Thymus (tissue), 11 donors: Measurements from ENCODE around the gene LILRA2. TPM values are rescaled to one million over a fixed set of nuclear protein-coding genes. Genes with fewer than 3 reads are reported as not detected.
"Not testable (repeated sequence)": the region's sequence is repeated elsewhere in the genome, so short reads cannot be mapped to it uniquely, and the experiment has no call there.

ENCODE experiments used
- DNase-seq, 9 donors: peaks; one replicate each; pipeline ENCODE4 v3.0.0-alpha.2; 2013; ENCODE audit warnings: low spot score in 9 of 9, low read depth in 6 of 9, missing footprints in 1 of 9
- H3K27ac ChIP-seq, 2 donors: one replicate each; pipeline ENCODE4 v1.5.1; 2013; ENCODE audit warnings: control low read depth in 1 of 2, low read depth in 1 of 2, low read length in 1 of 2, mild to moderate bottlenecking in 1 of 2, moderate library complexity in 1 of 2
- H3K27me3 ChIP-seq, 2 donors: one replicate each; pipeline ENCODE4 v1.5.1; 2013; ENCODE audit warnings: low read length in 1 of 2; ENCODE audit not compliant: control insufficient read depth in 2 of 2, insufficient read depth in 1 of 2
- H3K36me3 ChIP-seq, 2 donors: one replicate each; pipeline ENCODE4 v1.5.1; 2013; ENCODE audit warnings: low read length in 1 of 2, mild to moderate bottlenecking in 1 of 2, moderate library complexity in 1 of 2; ENCODE audit not compliant: control insufficient read depth in 2 of 2, insufficient read depth in 2 of 2
- H3K4me1 ChIP-seq, 2 donors: one replicate each; pipeline ENCODE4 v1.5.1; 2013; ENCODE audit warnings: low read length in 2 of 2; ENCODE audit not compliant: control insufficient read depth in 2 of 2, insufficient read depth in 2 of 2
- H3K4me3 ChIP-seq, 2 donors: one replicate each; pipeline ENCODE4 v1.5.1; 2013; ENCODE audit warnings: low read length in 2 of 2, control low read depth in 1 of 2, mild to moderate bottlenecking in 1 of 2
- H3K9me3 ChIP-seq, 2 donors: one replicate each; pipeline ENCODE4 v1.5.1; 2013; ENCODE audit warnings: low read length in 1 of 2, mild to moderate bottlenecking in 1 of 2; ENCODE audit not compliant: control insufficient read depth in 2 of 2, insufficient read depth in 1 of 2
- WGBS: extraction: QIAGEN DNeasy Blood & Tissue Kit; methylation state at CpG from one replicate; pipeline ENCODE4 v1.1.7; 2013; 5-methylcytosine and 5-hydroxymethylcytosine counted together
- polyA plus RNA-seq: library from polyadenylated mRNA; stranded (reverse); fragments of 200-250 nt; gene quantifications from one replicate; pipeline ENCODE4 v1.2.3, GENCODE V29; 2013
- total RNA-seq: library from RNA; stranded (reverse); fragments of 120-200 nt; gene quantifications from one replicate; pipeline ENCODE4 v1.2.4, GENCODE V29; 2013
- donor health status: healthy.

LILRA2 gene
- total and polyA plus RNA-seq, 2 donors: 1.3 to 3.2 TPM

GRCh38 chr19:54630262-54630661 lies 56.7 kb downstream of the LILRA2 start, which contains the start of gene LILRB1:
LILRB1 (plus strand) TSS chr19:54630484; CDS start chr19:54631074, 590 bp downstream.
- DNase-seq, H3K36me3 ChIP-seq, H3K9me3 ChIP-seq, H3K27ac ChIP-seq, H3K4me3 ChIP-seq, H3K4me1 ChIP-seq, H3K27me3 ChIP-seq: not testable (repeated sequence)
- 20% methylated on average over 9 of the region's 9 CpGs for WGBS

DNA sequence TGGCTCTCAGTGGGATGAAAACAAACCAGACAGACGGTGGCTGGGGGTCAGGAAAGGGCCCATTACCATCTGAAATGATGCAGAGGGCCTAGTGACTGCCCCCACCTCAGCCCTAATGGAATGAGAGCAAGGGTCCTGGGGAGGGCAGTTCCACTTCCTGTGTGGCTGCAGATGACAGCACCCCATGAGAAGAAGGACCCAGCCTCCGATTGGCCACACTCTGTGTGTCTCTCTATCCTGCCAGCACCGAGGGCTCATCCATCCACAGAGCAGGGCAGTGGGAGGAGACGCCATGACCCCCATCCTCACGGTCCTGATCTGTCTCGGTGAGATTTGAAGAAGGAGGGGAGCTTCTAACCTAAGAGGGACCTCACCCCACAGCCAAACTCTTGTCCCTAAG lies 57.2 kb downstream of the LILRA2 start:
- peaks cover 0 to 3% of the 10 kb centered on the region in 2 donors for H3K9me3 ChIP-seq
- no peaks in the 10 kb centered on the region for H3K27me3 ChIP-seq
- H3K36me3 ChIP-seq: no peaks in the 10 kb centered on the region
- no peaks in the 10 kb centered on the region for H3K4me1 ChIP-seq
- H3K4me3 ChIP-seq: no peak overlapping the region
- WGBS: 66% methylated on average over 6 of the region's 6 CpGs
- DNase-seq: no peak
- H3K27ac ChIP-seq: no peak overlapping the region

- DNase-seq, H3K27me3 ChIP-seq, H3K36me3 ChIP-seq, H3K4me3 ChIP-seq, H3K4me1 ChIP-seq, H3K27ac ChIP-seq, H3K9me3 ChIP-seq: not testable (repeated sequence)
- WGBS: 88% methylated on average over 23 of the region's 23 CpGs
Observed at GRCh38 chr19:54631489-54632337, 58.1 kb downstream of the LILRA2 start.

- 87% methylated on average over 16 of the region's 16 CpGs for WGBS
- H3K27me3 ChIP-seq, DNase-seq: not testable (repeated sequence)
Observed at GRCh38 chr19:54632517-54632916, 58.9 kb downstream of the LILRA2 start.

DNA sequence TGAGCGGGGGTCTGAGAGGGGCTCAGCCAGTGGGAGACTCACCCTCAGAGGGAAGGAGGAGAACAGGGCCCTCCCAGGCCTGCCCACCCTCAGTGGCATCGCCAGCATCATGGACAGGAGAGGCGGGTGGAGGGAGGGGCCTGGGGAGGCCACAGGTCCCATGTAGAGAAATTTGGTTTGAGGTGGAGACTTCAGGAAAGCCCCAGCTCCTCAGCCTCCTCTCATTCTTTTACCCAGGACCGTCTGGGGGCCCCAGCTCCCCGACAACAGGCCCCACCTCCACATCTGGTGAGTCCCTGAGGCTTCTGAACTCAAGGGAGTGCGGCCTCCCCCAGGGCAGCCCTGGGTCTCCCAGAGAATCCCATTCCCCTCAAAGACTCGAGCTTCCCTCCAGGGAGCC lies 59.8 kb downstream of the LILRA2 start:
- Histone ChIP-seq H3K9me3 (no peaks in the 10 kb centered on the region), H3K27ac (no peak overlapping the region), H3K27me3 (no peaks in the 10 kb centered on the region), H3K4me1 (no peaks in the 10 kb centered on the region), H3K36me3 (no peaks in the 10 kb centered on the region), H3K4me3 (no peak overlapping the region)
- no peak for DNase-seq
- 87% methylated on average over 7 of the region's 7 CpGs for WGBS

More at GRCh38 chr19:54632517-54632916, 58.9 kb downstream of the LILRA2 start:
- not testable (repeated sequence) for H3K27ac ChIP-seq, H3K9me3 ChIP-seq, H3K36me3 ChIP-seq, H3K4me3 ChIP-seq, H3K4me1 ChIP-seq

DNA sequence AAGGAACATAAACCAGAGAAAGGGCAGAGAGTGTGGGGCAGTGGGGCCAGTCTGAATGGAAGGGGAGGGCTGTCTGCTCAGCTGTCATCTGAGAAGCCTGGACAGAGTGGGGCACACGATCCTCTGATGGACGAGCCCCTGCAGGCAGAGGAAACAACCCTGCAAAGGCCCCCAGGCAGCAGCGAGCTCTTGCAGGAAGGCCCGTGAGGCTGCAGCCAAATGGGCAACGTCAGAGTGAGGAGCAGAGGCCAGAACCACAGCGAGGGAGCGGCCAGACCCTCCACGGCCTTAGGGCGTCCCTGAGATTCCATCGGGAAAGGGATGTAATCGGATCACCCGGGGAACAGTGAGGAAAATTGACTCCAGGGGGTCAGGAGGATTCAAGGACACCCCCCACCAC lies 62.5 kb downstream of the LILRA2 start:
- H3K9me3 ChIP-seq, H3K27ac ChIP-seq, H3K4me3 ChIP-seq, DNase-seq, H3K36me3 ChIP-seq, H3K27me3 ChIP-seq, H3K4me1 ChIP-seq: not testable (repeated sequence)
- 64% methylated on average over 12 of the region's 12 CpGs for WGBS

DNA sequence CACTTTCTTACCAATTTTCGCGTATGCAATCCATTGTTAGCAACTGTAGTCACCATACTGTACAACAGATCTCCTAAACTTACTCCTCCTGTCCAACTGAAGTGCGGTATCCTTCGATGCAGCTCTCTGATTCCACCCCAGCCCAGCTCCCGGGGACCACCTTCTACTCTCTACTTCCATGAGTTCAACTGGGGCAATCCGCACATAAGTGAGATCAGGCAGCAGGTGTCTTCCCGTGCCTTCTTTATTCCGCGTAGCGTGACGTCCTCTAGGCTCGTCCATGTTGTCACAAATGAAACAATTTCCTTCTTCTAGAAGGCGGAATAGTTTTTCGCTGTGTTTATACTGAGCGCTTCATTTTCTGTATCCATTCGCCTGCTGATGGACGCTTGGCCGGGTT lies 65.1 kb downstream of the LILRA2 start:
- no peaks in the 10 kb centered on the region for H3K4me1 ChIP-seq
- H3K9me3 ChIP-seq: no peaks in the 10 kb centered on the region
- H3K4me3 ChIP-seq: no peak overlapping the region
- WGBS: 95% methylated on average over 18 of the region's 18 CpGs
- DNase-seq: no peak
- no peaks in the 10 kb centered on the region for H3K36me3 ChIP-seq
- no peaks in the 10 kb centered on the region for H3K27me3 ChIP-seq
- no peak overlapping the region for H3K27ac ChIP-seq

Other genes starting within 250 kb of the LILRA2 start
- 2.5 TPM for gene LILRA4, start 234.6 kb upstream of the LILRA2 start, total RNA-seq
- gene LILRA4, start 234.6 kb upstream of the LILRA2 start, polyA plus RNA-seq: 0.89 TPM
- 127 TPM for gene LAIR1, start 208.9 kb upstream of the LILRA2 start, total RNA-seq
- 128 TPM for gene LAIR1, start 208.9 kb upstream of the LILRA2 start, polyA plus RNA-seq
- 0.61 TPM for gene TTYH1, start 158.3 kb upstream of the LILRA2 start, total RNA-seq
- gene TTYH1, start 158.3 kb upstream of the LILRA2 start, polyA plus RNA-seq: 0.43 TPM
- gene LENG8, start 124.6 kb upstream of the LILRA2 start, total RNA-seq: 12.7 TPM
- 151 TPM for gene LENG8, start 124.6 kb upstream of the LILRA2 start, polyA plus RNA-seq
- 2.1 TPM for gene LENG9, start 110.0 kb upstream of the LILRA2 start, total RNA-seq
- 2.2 TPM for gene LENG9, start 110.0 kb upstream of the LILRA2 start, polyA plus RNA-seq
- 11.0 TPM for gene CDC42EP5, start 100.5 kb upstream of the LILRA2 start, total RNA-seq
- gene CDC42EP5, start 100.5 kb upstream of the LILRA2 start, polyA plus RNA-seq: 5.2 TPM
- 3.2 TPM for gene LAIR2, start 71.0 kb upstream of the LILRA2 start, total RNA-seq
- gene LAIR2, start 71.0 kb upstream of the LILRA2 start, polyA plus RNA-seq: 18.5 TPM
- gene LILRA1, start 19.8 kb downstream of the LILRA2 start, total RNA-seq: 0.33 TPM
- gene LILRA1, start 19.8 kb downstream of the LILRA2 start, polyA plus RNA-seq: 0.32 TPM
- gene LILRB1, start 56.7 kb downstream of the LILRA2 start, total RNA-seq: 0.94 TPM
- gene LILRB1, start 56.7 kb downstream of the LILRA2 start, polyA plus RNA-seq: 5.8 TPM
- gene LILRB4, start 89.2 kb downstream of the LILRA2 start, total RNA-seq: 4.2 TPM
- 14.4 TPM for gene LILRB4, start 89.2 kb downstream of the LILRA2 start, polyA plus RNA-seq
- not detected for gene KIR3DL3, start 150.7 kb downstream of the LILRA2 start, total RNA-seq
- 0.05 TPM for gene KIR3DL3, start 150.7 kb downstream of the LILRA2 start, polyA plus RNA-seq
- gene KIR2DL3, start 164.7 kb downstream of the LILRA2 start, total RNA-seq: not detected
- 0.05 TPM for gene KIR2DL3, start 164.7 kb downstream of the LILRA2 start, polyA plus RNA-seq
- not detected for gene KIR2DL1, start 196.0 kb downstream of the LILRA2 start, total RNA-seq
- 0.05 TPM for gene KIR2DL1, start 196.0 kb downstream of the LILRA2 start, polyA plus RNA-seq
- gene KIR2DL4, start 229.8 kb downstream of the LILRA2 start, total RNA-seq: not detected
- 0.16 TPM for gene KIR2DL4, start 229.8 kb downstream of the LILRA2 start, polyA plus RNA-seq
- not detected for gene KIR3DL1, start 242.7 kb downstream of the LILRA2 start, total RNA-seq
- 0.02 TPM for gene KIR3DL1, start 242.7 kb downstream of the LILRA2 start, polyA plus RNA-seq